K562 (cell line): ENCODE measurements around the gene FLOT2. TPM values are rescaled to one million over a fixed set of nuclear protein-coding genes. Genes with fewer than 3 reads are reported as not detected.

Source experiments
- ASH1L ChIP-seq: fragments of 450-650 bp; IDR thresholded peaks from 2 replicates; pipeline ENCODE4 v1.6.1; 2018; ENCODE audit warnings: borderline replicate concordance, mild to moderate bottlenecking, low read depth; ENCODE audit not compliant: partially characterized antibody
- CBFA2T3 ChIP-seq: fragments of 450-650 bp; IDR thresholded peaks from 2 replicates; pipeline ENCODE4 v1.6.1; 2017
- CBX5 ChIP-seq: IDR thresholded peaks from 2 replicates; pipeline ENCODE4 v1.6.1; 2014; ENCODE audit warnings: low read depth, borderline replicate concordance
- EZH2 ChIP-seq: IDR thresholded peaks from 2 replicates; pipeline ENCODE4 v1.6.1; 2012; ENCODE audit warnings: low read depth, mild to moderate bottlenecking, inconsistent platforms, low read length, borderline replicate concordance
- FIP1L1 ChIP-seq: fragments of 200-400 bp; formaldehyde crosslinking; IDR thresholded peaks from 2 replicates; pipeline ENCODE4 v1.6.1; 2018; ENCODE audit warnings: mild to moderate bottlenecking, low read depth, low read length; ENCODE audit not compliant: poor library complexity, severe bottlenecking
- IRF2 ChIP-seq: sonication (generic); formaldehyde crosslinking; IDR thresholded peaks from 2 replicates; pipeline ENCODE4 v1.8.1; 2022; ENCODE audit warnings: mild to moderate bottlenecking, missing genetic modification reagents
- POLR2AphosphoS5 ChIP-seq: IDR thresholded peaks from 2 replicates; pipeline ENCODE4 v1.6.1; 2011; ENCODE audit warnings: mild to moderate bottlenecking, low read depth, low read length, moderate library complexity; ENCODE audit not compliant: control insufficient read depth, insufficient read depth
- SETDB1 ChIP-seq: IDR thresholded peaks from one replicate; pipeline ENCODE4 v1.6.1; 2012; ENCODE audit warnings: low read length, control low read depth, inconsistent platforms
- SIN3A ChIP-seq, 2 experiments: fragments of 150-350 bp in 1 of 2; IDR thresholded peaks; 2 replicates each; pipeline ENCODE4 v1.6.1; 2011 to 2016; ENCODE audit warnings: borderline replicate concordance in 2 of 2, low read depth in 2 of 2, low read length in 2 of 2, mild to moderate bottlenecking in 2 of 2, moderate library complexity in 2 of 2; ENCODE audit not compliant: control insufficient read depth in 1 of 2
- TBP ChIP-seq: optimal IDR thresholded peaks from 2 replicates; pipeline ENCODE3; 2011; ENCODE audit warnings: low read depth, low read length, improper control_type of control experiment
- TEAD4 ChIP-seq, 2 experiments: sonication (generic) in 1 of 2; formaldehyde crosslinking in 1 of 2; IDR thresholded peaks; 2 replicates each; pipeline versions ENCODE4 v1.6.1 to v1.8.0; 2012 to 2022; ENCODE audit warnings: borderline replicate concordance in 1 of 2, inconsistent platforms in 1 of 2, low read length in 1 of 2, mild to moderate bottlenecking in 1 of 2, missing genetic modification reagents in 1 of 2
- ZEB2 ChIP-seq: fragments of 450-650 bp; IDR thresholded peaks from 2 replicates; pipeline ENCODE4 v1.6.1; 2016
- ZNF408 ChIP-seq: fragments of 250-450 bp; sonication (Bioruptor Pico); IDR thresholded peaks from 2 replicates; pipeline ENCODE4 v1.4.0; 2020; ENCODE audit warnings: low read depth, mild to moderate bottlenecking, moderate library complexity
- ZNF507 ChIP-seq: conservative IDR thresholded peaks from 2 replicates; pipeline ENCODE4 v1.6.1; 2017; ENCODE audit warnings: missing genetic modification characterization, missing compliant biosample characterization
- polyA plus RNA-seq, 8 experiments: library from polyadenylated mRNA; depleted of rRNA in 4 of 8; stranded (reverse) in 5 of 8; unstranded in 3 of 8; fragments of >200 nt; fragmentation: Nextera tagmentation in 2 of 8; fragmentation: Illumina TruSeq in 1 of 8; extraction: Ambion mirVana in 2 of 8; extraction: Trizol in 1 of 8; gene quantifications; 2 replicates each; pipeline versions ENCODE4 v1.2.1 to v1.2.3, GENCODE V29; 2011 to 2014; ENCODE audit warnings: inconsistent platforms in 1 of 8, missing spikeins in 1 of 8
- total RNA-seq, 7 experiments: library from RNA; depleted of rRNA in 6 of 7; stranded (reverse); fragments of >200 nt in 6 of 7; fragmentation: Illumina TruSeq in 2 of 7; extraction: Trizol in 2 of 7; gene quantifications; 2 replicates each; pipeline versions ENCODE4 v1.2.1 to v1.2.3, GENCODE V29; 2011 to 2021; ENCODE audit warnings: low replicate concordance in 1 of 7
- TF ChIP-seq, protein P1 (sequence below): fragments of 450-650 bp; formaldehyde crosslinking; IDR thresholded peaks from 2 replicates; pipeline ENCODE4 v1.4.0; 2020; ENCODE audit warnings: mild to moderate bottlenecking, moderate library complexity
- TF ChIP-seq, protein P2 (sequence below): IDR thresholded peaks from 2 replicates; pipeline ENCODE4 v1.6.1; 2011; ENCODE audit not compliant: insufficient read length; ENCODE audit errors: extremely low read depth
- TF ChIP-seq, protein P3 (sequence below), 2 experiments: fragments of 450-650 bp; IDR thresholded peaks; 2 replicates each; pipeline ENCODE4 v1.6.1; 2016; ENCODE audit warnings: mild to moderate bottlenecking in 2 of 2, borderline replicate concordance in 1 of 2, low read depth in 1 of 2, moderate library complexity in 1 of 2

FLOT2 gene
- total and polyA plus RNA-seq, 9 of the 15 experiments (the other 6 are each of a cell fraction or from before 2014, with no cell fraction given) = 17.5 to 138 (median 41.7) TPM

DNA sequence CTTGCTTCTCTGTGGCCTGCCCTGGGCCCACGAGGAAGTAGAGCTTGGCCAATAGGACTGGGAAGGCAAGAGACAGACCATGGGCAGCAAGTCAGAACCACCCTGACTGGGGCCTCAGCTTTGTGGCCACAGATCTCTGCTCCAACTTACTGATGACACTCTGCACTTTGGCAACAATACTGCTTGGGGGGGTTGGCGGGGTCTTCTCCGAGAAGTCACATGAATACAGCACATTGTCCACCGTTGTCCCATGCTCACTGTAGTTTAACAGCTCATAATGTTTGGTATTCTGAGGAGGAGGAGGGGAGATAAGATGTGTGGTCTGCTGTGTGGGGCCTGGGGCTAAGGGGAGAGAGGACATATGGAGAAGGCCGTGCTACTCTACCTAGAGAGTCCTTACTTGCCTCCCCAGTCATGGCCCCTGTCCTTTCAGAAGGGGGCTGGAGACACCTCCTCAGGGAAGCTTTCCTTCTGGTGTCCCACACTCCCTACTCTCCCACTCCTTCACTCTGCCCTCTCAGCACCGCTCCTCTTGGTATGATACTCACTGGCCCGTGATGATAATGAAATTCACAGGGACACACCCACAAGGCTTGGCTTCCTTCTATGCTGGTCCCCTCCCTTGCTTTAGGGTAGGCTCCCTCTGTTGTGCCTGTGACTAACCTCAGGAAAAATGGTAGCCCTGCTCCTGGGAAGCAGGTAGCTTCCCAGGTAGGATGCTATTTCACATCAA, 9.3 kb upstream of the FLOT2 start (continued):
- TF ChIP-seq POLR2AphosphoS5 = peak; percentile 24; the same call in 1 of the 2 replicates
- TF ChIP-seq, protein P1, sequence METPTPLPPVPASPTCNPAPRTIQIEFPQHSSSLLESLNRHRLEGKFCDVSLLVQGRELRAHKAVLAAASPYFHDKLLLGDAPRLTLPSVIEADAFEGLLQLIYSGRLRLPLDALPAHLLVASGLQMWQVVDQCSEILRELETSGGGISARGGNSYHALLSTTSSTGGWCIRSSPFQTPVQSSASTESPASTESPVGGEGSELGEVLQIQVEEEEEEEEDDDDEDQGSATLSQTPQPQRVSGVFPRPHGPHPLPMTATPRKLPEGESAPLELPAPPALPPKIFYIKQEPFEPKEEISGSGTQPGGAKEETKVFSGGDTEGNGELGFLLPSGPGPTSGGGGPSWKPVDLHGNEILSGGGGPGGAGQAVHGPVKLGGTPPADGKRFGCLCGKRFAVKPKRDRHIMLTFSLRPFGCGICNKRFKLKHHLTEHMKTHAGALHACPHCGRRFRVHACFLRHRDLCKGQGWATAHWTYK = 0 out of 2 replicates have a peak, but pooled peaks have one; percentile 20
- TF ChIP-seq ZEB2 = no peak
- no peak for TF ChIP-seq CBX5
- TF ChIP-seq TEAD4 (IDR thresholded peaks at IDR 0.05; ENCODE audit: low read length) = no peak
- no peak for TF ChIP-seq TEAD4 (CRISPR knock-in tag; IDR thresholded peaks at IDR 0.05; ENCODE audit: borderline replicate concordance)
- no peak for TF ChIP-seq ASH1L
- no peak for TF ChIP-seq IRF2 (CRISPR knock-in tag)
- peak; percentile 60 for TF ChIP-seq CBFA2T3
- no peak for TF ChIP-seq FIP1L1
- TF ChIP-seq SETDB1 = no peak
- TF ChIP-seq ZNF507 (tag) = no peak
- no peak for TF ChIP-seq ZNF408 (CRISPR knock-in tag)
- TF ChIP-seq, protein P2, sequence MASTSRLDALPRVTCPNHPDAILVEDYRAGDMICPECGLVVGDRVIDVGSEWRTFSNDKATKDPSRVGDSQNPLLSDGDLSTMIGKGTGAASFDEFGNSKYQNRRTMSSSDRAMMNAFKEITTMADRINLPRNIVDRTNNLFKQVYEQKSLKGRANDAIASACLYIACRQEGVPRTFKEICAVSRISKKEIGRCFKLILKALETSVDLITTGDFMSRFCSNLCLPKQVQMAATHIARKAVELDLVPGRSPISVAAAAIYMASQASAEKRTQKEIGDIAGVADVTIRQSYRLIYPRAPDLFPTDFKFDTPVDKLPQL = no peak
- TF ChIP-seq EZH2 = no peak
- TF ChIP-seq, protein P3, sequence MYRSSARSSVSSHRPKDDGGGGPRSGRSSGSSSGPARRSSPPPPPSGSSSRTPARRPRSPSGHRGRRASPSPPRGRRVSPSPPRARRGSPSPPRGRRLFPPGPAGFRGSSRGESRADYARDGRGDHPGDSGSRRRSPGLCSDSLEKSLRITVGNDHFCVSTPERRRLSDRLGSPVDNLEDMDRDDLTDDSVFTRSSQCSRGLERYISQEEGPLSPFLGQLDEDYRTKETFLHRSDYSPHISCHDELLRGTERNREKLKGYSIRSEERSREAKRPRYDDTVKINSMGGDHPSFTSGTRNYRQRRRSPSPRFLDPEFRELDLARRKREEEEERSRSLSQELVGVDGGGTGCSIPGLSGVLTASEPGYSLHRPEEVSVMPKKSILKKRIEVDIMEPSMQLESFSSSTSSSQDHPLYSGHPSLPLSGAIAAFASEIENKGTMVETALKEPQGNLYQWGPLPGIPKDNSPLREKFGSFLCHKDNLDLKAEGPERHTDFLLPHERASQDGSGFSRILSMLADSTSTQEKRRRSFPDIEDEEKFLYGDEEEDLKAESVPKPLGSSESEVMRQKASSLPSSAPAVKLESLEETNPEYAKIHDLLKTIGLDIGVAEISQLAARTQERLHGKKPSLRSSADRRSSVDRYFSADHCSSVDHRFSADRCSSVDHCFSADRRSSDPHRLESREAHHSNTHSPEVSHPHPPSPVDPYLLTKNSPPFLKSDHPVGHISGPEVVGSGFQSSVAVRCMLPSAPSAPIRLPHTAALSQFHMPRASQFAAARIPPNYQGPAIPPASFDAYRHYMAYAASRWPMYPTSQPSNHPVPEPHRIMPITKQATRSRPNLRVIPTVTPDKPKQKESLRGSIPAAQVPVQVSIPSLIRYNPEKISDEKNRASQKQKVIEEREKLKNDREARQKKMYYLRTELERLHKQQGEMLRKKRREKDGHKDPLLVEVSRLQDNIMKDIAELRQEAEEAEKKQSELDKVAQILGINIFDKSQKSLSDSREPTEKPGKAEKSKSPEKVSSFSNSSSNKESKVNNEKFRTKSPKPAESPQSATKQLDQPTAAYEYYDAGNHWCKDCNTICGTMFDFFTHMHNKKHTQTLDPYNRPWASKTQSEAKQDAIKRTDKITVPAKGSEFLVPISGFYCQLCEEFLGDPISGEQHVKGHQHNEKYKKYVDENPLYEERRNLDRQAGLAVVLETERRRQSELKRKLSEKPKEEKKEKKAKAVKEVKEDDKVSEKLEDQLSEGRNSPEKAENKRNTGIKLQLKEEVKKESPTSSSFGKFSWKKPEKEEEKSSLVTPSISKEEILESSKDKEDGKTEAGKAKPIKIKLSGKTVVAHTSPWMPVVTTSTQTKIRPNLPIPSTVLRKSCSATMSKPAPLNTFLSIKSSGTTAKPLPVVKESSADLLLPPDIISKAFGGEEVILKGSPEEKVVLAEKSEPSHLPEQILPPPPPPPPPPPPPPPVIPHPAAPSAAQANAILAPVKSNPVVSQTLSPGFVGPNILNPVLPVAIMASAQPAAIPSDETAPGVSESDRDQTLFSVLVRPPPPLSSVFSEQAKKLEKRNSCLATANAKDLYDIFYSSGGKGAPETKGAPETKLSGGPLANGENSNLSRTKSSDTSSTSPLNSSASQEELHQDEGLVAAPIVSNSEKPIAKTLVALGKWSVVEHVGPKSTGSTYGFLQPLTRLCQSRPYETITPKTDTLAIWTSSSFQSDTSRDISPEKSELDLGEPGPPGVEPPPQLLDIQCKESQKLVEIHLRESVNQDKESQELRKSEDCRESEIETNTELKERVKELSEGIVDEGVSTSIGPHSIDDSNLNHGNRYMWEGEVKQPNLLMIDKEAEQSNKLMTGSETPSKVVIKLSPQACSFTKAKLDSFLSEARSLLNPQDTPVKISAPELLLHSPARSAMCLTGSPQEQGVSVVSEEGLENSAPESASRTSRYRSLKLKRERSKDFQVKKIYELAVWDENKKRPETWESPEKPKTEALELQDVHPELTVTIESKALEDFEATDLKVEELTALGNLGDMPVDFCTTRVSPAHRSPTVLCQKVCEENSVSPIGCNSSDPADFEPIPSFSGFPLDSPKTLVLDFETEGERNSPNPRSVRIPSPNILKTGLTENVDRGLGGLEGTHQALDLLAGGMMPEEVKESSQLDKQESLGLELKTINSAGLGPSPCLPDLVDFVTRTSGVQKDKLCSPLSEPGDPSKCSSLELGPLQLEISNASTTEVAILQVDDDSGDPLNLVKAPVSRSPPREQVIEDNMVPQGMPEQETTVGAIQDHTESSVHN (IDR thresholded peaks at IDR 0.05; ENCODE audit: borderline replicate concordance in 1 of 2, low read depth in 1 of 2) = no peak
- 0 out of 4 replicates have a peak, but pooled peaks of 1 of the 2 experiments have one; percentile 14 for TF ChIP-seq SIN3A (IDR thresholded peaks at IDR 0.05; ENCODE audit: borderline replicate concordance in 2 of 2, control insufficient read depth in 1 of 2, low read depth in 2 of 2, low read length in 2 of 2)
- peak; percentile 29 for TF ChIP-seq TBP
